ENCODE measurements around the gene MDC1. TPM values are rescaled to one million over a fixed set of nuclear protein-coding genes. Genes with fewer than 3 reads are reported as not detected.
A peak's percentile ranks its signal among the peaks of the same experiment; 100 is the strongest.

Gene MDC1
- total and polyA plus RNA-seq, 2 of the 13 experiments (the other 11 are each of a cell fraction or from before 2014, with no cell fraction given): 8.4 to 14.0 TPM

DNA sequence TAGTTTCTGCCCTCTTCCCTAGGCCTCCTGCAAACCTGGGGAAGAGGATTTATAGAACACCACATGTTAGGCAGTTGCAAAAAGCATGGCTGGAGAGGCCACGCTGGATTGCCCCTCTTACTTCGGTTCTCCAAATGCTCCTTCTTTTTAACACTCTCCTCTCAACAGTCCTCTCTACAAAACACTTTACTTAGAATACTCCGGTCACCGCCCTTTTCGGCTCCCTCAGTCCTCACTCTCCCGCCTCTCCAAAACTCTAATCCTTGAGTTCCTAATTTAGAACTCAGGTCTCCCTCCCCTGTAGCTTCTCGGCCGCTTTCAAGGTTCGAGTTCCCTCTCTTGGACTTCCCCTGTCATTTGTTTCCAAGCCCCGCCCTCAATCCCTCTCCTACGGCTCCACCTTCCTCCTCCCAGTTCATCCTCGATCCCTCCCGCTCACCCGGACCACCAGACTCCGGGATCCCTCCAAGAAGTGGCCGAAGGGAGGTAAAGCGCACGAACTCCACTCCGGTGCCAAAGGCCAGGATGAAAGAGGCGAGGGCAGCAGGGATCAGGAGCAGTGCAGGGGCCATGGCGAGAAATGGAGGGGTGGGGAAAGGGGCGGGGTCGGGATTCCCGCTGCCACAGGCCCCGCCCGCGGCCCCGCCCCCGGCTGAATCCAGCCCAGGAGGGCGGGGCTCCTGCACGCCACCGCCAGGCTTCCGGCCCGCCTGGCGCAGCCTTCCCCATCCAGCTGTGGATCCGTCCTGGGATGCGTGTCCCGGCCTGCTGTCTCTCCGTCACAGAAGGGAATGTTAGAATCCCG, 26.5 kb downstream of the MDC1 start, which contains the start of gene NRM (continued):
- TF ChIP-seq, protein P1, sequence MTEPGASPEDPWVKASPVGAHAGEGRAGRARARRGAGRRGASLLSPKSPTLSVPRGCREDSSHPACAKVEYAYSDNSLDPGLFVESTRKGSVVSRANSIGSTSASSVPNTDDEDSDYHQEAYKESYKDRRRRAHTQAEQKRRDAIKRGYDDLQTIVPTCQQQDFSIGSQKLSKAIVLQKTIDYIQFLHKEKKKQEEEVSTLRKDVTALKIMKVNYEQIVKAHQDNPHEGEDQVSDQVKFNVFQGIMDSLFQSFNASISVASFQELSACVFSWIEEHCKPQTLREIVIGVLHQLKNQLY (CRISPR knock-in tag; IDR thresholded peaks at IDR 0.05): no peak
- TF ChIP-seq SAP130 (CRISPR knock-in tag; IDR thresholded peaks at IDR 0.05; ENCODE audit: low read depth) (peak; percentile 90), SOX5 (CRISPR knock-in tag; IDR thresholded peaks at IDR 0.05; ENCODE audit: borderline replicate concordance) (peak; percentile 12; the same call in 1 of the 2 replicates), ARNTL (CRISPR knock-in tag; IDR thresholded peaks at IDR 0.05) (no peak), SALL2 (CRISPR knock-in tag; IDR thresholded peaks at IDR 0.05) (0 out of 2 replicates have a peak, but pooled peaks have one; percentile 38), ZNF589 (CRISPR knock-in tag; conservative IDR thresholded peaks at IDR 0.05) (0 out of 2 replicates have a peak, but pooled peaks have one; percentile 55), HNRNPLL (IDR thresholded peaks at IDR 0.05; ENCODE audit: low read depth, low read length, poor library complexity, severe bottlenecking) (peak; percentile 75), RBFOX2 (IDR thresholded peaks at IDR 0.05; ENCODE audit: low read depth, low read length) (peak; percentile 79), CREB1 (IDR thresholded peaks at IDR 0.05) (no peak), CREB1 (CRISPR knock-in tag; IDR thresholded peaks at IDR 0.05) (no peak), MIER2 (CRISPR knock-in tag; IDR thresholded peaks at IDR 0.05) (peak; percentile 64), TMF1 (CRISPR knock-in tag; IDR thresholded peaks at IDR 0.05; ENCODE audit: low read depth) (no peak), PRMT3 (CRISPR knock-in tag; IDR thresholded peaks at IDR 0.05; ENCODE audit: borderline replicate concordance, low read depth) (no peak), HOXD1 (CRISPR knock-in tag; IDR thresholded peaks at IDR 0.05) (peak; percentile 33; the same call in 1 of the 2 replicates)
- TF ChIP-seq, protein P2, sequence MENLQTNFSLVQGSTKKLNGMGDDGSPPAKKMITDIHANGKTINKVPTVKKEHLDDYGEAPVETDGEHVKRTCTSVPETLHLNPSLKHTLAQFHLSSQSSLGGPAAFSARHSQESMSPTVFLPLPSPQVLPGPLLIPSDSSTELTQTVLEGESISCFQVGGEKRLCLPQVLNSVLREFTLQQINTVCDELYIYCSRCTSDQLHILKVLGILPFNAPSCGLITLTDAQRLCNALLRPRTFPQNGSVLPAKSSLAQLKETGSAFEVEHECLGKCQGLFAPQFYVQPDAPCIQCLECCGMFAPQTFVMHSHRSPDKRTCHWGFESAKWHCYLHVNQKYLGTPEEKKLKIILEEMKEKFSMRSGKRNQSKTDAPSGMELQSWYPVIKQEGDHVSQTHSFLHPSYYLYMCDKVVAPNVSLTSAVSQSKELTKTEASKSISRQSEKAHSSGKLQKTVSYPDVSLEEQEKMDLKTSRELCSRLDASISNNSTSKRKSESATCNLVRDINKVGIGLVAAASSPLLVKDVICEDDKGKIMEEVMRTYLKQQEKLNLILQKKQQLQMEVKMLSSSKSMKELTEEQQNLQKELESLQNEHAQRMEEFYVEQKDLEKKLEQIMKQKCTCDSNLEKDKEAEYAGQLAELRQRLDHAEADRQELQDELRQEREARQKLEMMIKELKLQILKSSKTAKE (CRISPR knock-in tag; IDR thresholded peaks at IDR 0.05; ENCODE audit: borderline replicate concordance): peak; percentile 23; the same call in 1 of the 2 replicates
- TF ChIP-seq, protein P3, sequence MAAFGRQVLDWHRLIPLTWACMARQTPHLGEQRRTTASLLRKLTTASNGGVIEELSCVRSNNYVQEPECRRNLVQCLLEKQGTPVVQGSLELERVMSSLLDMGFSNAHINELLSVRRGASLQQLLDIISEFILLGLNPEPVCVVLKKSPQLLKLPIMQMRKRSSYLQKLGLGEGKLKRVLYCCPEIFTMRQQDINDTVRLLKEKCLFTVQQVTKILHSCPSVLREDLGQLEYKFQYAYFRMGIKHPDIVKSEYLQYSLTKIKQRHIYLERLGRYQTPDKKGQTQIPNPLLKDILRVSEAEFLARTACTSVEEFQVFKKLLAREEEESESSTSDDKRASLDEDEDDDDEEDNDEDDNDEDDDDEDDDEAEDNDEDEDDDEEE (CRISPR knock-in tag; IDR thresholded peaks at IDR 0.05): peak; percentile 83; the same call in 1 of the 2 replicates
- TF ChIP-seq, protein P4, sequence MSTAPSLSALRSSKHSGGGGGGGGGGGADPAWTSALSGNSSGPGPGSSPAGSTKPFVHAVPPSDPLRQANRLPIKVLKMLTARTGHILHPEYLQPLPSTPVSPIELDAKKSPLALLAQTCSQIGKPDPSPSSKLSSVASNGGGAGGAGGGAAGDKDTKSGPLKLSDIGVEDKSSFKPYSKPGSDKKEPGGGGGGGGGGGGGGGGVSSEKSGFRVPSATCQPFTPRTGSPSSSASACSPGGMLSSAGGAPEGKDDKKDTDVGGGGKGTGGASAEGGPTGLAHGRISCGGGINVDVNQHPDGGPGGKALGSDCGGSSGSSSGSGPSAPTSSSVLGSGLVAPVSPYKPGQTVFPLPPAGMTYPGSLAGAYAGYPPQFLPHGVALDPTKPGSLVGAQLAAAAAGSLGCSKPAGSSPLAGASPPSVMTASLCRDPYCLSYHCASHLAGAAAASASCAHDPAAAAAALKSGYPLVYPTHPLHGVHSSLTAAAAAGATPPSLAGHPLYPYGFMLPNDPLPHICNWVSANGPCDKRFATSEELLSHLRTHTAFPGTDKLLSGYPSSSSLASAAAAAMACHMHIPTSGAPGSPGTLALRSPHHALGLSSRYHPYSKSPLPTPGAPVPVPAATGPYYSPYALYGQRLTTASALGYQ (CRISPR knock-in tag; IDR thresholded peaks at IDR 0.05): peak; percentile 57; the same call in 1 of the 2 replicates
- TF ChIP-seq, protein P5, sequence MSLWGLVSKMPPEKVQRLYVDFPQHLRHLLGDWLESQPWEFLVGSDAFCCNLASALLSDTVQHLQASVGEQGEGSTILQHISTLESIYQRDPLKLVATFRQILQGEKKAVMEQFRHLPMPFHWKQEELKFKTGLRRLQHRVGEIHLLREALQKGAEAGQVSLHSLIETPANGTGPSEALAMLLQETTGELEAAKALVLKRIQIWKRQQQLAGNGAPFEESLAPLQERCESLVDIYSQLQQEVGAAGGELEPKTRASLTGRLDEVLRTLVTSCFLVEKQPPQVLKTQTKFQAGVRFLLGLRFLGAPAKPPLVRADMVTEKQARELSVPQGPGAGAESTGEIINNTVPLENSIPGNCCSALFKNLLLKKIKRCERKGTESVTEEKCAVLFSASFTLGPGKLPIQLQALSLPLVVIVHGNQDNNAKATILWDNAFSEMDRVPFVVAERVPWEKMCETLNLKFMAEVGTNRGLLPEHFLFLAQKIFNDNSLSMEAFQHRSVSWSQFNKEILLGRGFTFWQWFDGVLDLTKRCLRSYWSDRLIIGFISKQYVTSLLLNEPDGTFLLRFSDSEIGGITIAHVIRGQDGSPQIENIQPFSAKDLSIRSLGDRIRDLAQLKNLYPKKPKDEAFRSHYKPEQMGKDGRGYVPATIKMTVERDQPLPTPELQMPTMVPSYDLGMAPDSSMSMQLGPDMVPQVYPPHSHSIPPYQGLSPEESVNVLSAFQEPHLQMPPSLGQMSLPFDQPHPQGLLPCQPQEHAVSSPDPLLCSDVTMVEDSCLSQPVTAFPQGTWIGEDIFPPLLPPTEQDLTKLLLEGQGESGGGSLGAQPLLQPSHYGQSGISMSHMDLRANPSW (CRISPR knock-in tag; IDR thresholded peaks at IDR 0.05; ENCODE audit: borderline replicate concordance): no peak

Measured in HepG2 (cell line).